ENCODE measurements around the gene PRDM16.

- TF ChIP-seq, protein P1, sequence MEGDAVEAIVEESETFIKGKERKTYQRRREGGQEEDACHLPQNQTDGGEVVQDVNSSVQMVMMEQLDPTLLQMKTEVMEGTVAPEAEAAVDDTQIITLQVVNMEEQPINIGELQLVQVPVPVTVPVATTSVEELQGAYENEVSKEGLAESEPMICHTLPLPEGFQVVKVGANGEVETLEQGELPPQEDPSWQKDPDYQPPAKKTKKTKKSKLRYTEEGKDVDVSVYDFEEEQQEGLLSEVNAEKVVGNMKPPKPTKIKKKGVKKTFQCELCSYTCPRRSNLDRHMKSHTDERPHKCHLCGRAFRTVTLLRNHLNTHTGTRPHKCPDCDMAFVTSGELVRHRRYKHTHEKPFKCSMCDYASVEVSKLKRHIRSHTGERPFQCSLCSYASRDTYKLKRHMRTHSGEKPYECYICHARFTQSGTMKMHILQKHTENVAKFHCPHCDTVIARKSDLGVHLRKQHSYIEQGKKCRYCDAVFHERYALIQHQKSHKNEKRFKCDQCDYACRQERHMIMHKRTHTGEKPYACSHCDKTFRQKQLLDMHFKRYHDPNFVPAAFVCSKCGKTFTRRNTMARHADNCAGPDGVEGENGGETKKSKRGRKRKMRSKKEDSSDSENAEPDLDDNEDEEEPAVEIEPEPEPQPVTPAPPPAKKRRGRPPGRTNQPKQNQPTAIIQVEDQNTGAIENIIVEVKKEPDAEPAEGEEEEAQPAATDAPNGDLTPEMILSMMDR (IDR thresholded peaks at IDR 0.05 in 2 of 3, conservative IDR thresholded peaks at IDR 0.05 in 1 of 3; ENCODE audit: borderline replicate concordance in 1 of 3, insufficient read depth in 1 of 3, low read depth in 2 of 3, low read length in 2 of 3): no peak
- TF ChIP-seq EZH2 (IDR thresholded peaks at IDR 0.05) (no peak), POLR2AphosphoS5 (IDR thresholded peaks at IDR 0.05; ENCODE audit: low read depth, low read length) (no peak), CEBPB (IDR thresholded peaks at IDR 0.05; ENCODE audit: low read depth) (no peak), POLR2A (IDR thresholded peaks at IDR 0.05; ENCODE audit: borderline replicate concordance, extremely low read depth, insufficient read depth, insufficient read length) (no peak), ZNF274 (IDR thresholded peaks at IDR 0.05; ENCODE audit: low read depth, low read length) (no peak), RAD21 (IDR thresholded peaks at IDR 0.05; ENCODE audit: low read depth) (no peak), ZFX (IDR thresholded peaks at IDR 0.05) (no peak), ATF3 (IDR thresholded peaks at IDR 0.05) (no peak)
Observed at GRCh38 chr1:3334366-3334765, 265.4 kb downstream of the PRDM16 start.
